Islet precursor cell (in vitro differentiated cells): ENCODE data around the gene MDP1.
"Not testable (repeated sequence)": the region's sequence is repeated elsewhere in the genome, so short reads cannot be mapped to it uniquely, and the experiment has no call there.

Experiments
- DNase-seq: peaks from one replicate; pipeline ENCODE4 v3.0.0-alpha.2; 2018

Gene MDP1

GRCh38 chr14:24231263-24232120, 15.6 kb upstream of the MDP1 start:
- DNase-seq: no peak

- no peak for DNase-seq
Measured at GRCh38 chr14:24228902-24229301, 13.0 kb upstream of the MDP1 start.

GRCh38 chr14:24226473-24226872, 10.6 kb upstream of the MDP1 start:
- no peak for DNase-seq

- DNase-seq: no peak
Measured at GRCh38 chr14:24224618-24225071, 8.8 kb upstream of the MDP1 start.

GRCh38 chr14:24222987-24223386, 7.1 kb upstream of the MDP1 start:
- DNase-seq: not testable (repeated sequence)

GRCh38 chr14:24219521-24219920, 3.7 kb upstream of the MDP1 start:
- DNase-seq: no peak

GRCh38 chr14:24219080-24219479, 3.2 kb upstream of the MDP1 start:
- no peak for DNase-seq

GRCh38 chr14:24216876-24217275, 1.0 kb upstream of the MDP1 start:
- not testable (repeated sequence) for DNase-seq

GRCh38 chr14:24216345-24216699, 456 bp upstream of the MDP1 start:
- DNase-seq: no peak

- DNase-seq: no peak
Measured at GRCh38 chr14:24213866-24214662, 1.8 kb downstream of the MDP1 start.

- DNase-seq: peak; percentile 99
Measured at GRCh38 chr14:24212924-24213865, 2.7 kb downstream of the MDP1 start, which contains the start of gene CHMP4A. CHMP4A (minus strand) TSS chr14:24213488; CDS start chr14:24213439, 49 bp downstream.

GRCh38 chr14:24211311-24211710, 4.6 kb downstream of the MDP1 start:
- no peak for DNase-seq

- no peak for DNase-seq
Measured at GRCh38 chr14:24207625-24208024, 8.2 kb downstream of the MDP1 start.

- DNase-seq: no peak
Measured at GRCh38 chr14:24207104-24207551, 8.7 kb downstream of the MDP1 start.

GRCh38 chr14:24206260-24207103, 9.4 kb downstream of the MDP1 start:
- DNase-seq: no peak

- no peak for DNase-seq
Measured at GRCh38 chr14:24204163-24205146, 11.4 kb downstream of the MDP1 start.

- DNase-seq: not testable (repeated sequence)
Measured at GRCh38 chr14:24203249-24203886, 12.5 kb downstream of the MDP1 start.

- peak; percentile 4 for DNase-seq
Measured at GRCh38 chr14:24202538-24202937, 13.3 kb downstream of the MDP1 start.

GRCh38 chr14:24198814-24199524, 16.9 kb downstream of the MDP1 start:
- no peak for DNase-seq
